Stomach (tissue), 9 donors: ENCODE data around the gene DPF3. TPM values are rescaled to one million over a fixed set of nuclear protein-coding genes. Genes with fewer than 3 reads are reported as not detected.
A peak's percentile ranks its signal among the peaks of the same experiment; 100 is the strongest.

Source experiments
- DNase-seq, 2 donors: peaks; one replicate each; pipeline versions ENCODE4 v3.0.0 to v3.0.0-alpha.2; 2013 to 2019
- H3K27ac ChIP-seq, 5 donors: fragments of 200-600 bp in 4 of 5; sonication (generic) in 4 of 5; one replicate each; pipeline ENCODE4 v1.5.1; 2013 to 2019; ENCODE audit warnings: mild to moderate bottlenecking in 1 of 5, moderate library complexity in 1 of 5
- H3K27me3 ChIP-seq, 3 donors: fragments of 200-600 bp; sonication (generic); one replicate each; pipeline ENCODE4 v1.5.1; 2017 to 2019; ENCODE audit warnings: mixed run types in 1 of 3
- H3K36me3 ChIP-seq, 4 donors: fragments of 200-600 bp; sonication (generic); 1 replicate in 3 of 4; 2 replicates in 1 of 4; pipeline ENCODE4 v1.5.1; 2016 to 2019
- H3K4me1 ChIP-seq, 4 donors: fragments of 200-600 bp; sonication (generic); one replicate each; pipeline ENCODE4 v1.5.1; 2016 to 2019
- H3K4me3 ChIP-seq, 4 donors: fragments of 200-600 bp; sonication (generic) in 3 of 4; one replicate each; pipeline ENCODE4 v1.5.1; 2016 to 2019; ENCODE audit warnings: mild to moderate bottlenecking in 1 of 4
- H3K9me3 ChIP-seq, 4 donors: fragments of 200-600 bp; sonication (generic); one replicate each; pipeline ENCODE4 v1.5.1; 2016 to 2019
- CTCF ChIP-seq, 7 experiments: fragments of 450-650 bp in 4 of 7; fragments of 200-600 bp in 3 of 7; sonication (generic) in 3 of 7; IDR thresholded peaks; one replicate each; pipeline ENCODE4 v1.5.1; 2016 to 2019; ENCODE audit warnings: antibody characterized with exemption in 7 of 7, control low read depth in 2 of 7, mild to moderate bottlenecking in 1 of 7
- EP300 ChIP-seq: sonication (generic); formaldehyde crosslinking; IDR thresholded peaks from one replicate; pipeline ENCODE4 v1.6.1; 2017; ENCODE audit warnings: antibody characterized with exemption
- POLR2A ChIP-seq, 4 donors: fragments of 450-650 bp; IDR thresholded peaks; one replicate each; pipeline ENCODE4 v1.6.1; 2016; ENCODE audit warnings: antibody characterized with exemption in 4 of 4, control low read depth in 2 of 4, mild to moderate bottlenecking in 1 of 4, moderate library complexity in 1 of 4
- POLR2AphosphoS5 ChIP-seq, 3 donors: sonication (generic); formaldehyde crosslinking; IDR thresholded peaks; one replicate each; pipeline ENCODE4 v1.6.1; 2016; ENCODE audit warnings: antibody characterized with exemption in 3 of 3
- WGBS, 5 donors: extraction: QIAGEN DNeasy Blood & Tissue Kit in 3 of 5; methylation state at CpG; one replicate each; pipeline versions ENCODE4 v1.1.5 to v1.1.7; 2013 to 2018; 5-methylcytosine and 5-hydroxymethylcytosine counted together
- intact Hi-C: fragments of 100-400 bp; cut with DNase I; formaldehyde crosslinking; loops from one replicate; pipeline ENCODE4 v1.15.1; 2023; ENCODE audit warnings: low total_unique reads
- polyA plus RNA-seq, 3 donors: library from polyadenylated mRNA; stranded (reverse); fragments of 200-250 nt; gene quantifications; one replicate each; pipeline ENCODE4 v1.2.3, GENCODE V29; 2013
- total RNA-seq, 5 donors: library from RNA; depleted of rRNA; stranded (reverse); fragments of >200 nt; gene quantifications; one replicate each; pipeline versions ENCODE4 v1.1.0 to v1.2.3, GENCODE V29; 2014 to 2016
- donor health status: healthy with polysubstance abuse.
- donor health status: Bipolar disorder and iron deficiency.
- donor health status: healthy.

The DPF3 gene
- total and polyA plus RNA-seq, 8 donors: 0.20 to 113 (median 3.7) TPM

GRCh38 chr14:72812292-72812851, 81.5 kb downstream of the DPF3 start:
- H3K27ac ChIP-seq: peak overlapping the region in 2 of 5 donors; percentile 28 to 63

GRCh38 chr14:72810201-72810600, 83.7 kb downstream of the DPF3 start:
- DNase-seq: peak in 1 of 2 donors; percentile 38
- 74 to 84% (median 77%) methylated on average over 7 to 8 of the region's 8 CpGs for WGBS, 5 donors
- Histone ChIP-seq H3K4me1 (peaks cover 0 to 9% (median 4%) of the 10 kb centered on the region in 4 donors), H3K4me3 (no peak overlapping the region), H3K27ac (no peak overlapping the region), H3K9me3 (no peaks in the 10 kb centered on the region), H3K27me3 (no peaks in the 10 kb centered on the region), H3K36me3 (no peaks in the 10 kb centered on the region)
- intact Hi-C loops: no loop called here
- TF ChIP-seq CTCF (IDR thresholded peaks at IDR 0.05) (no peak), POLR2A (IDR thresholded peaks at IDR 0.05) (no peak), POLR2AphosphoS5 (IDR thresholded peaks at IDR 0.05) (no peak), EP300 (no peak)

More at GRCh38 chr14:72812292-72812851, 81.5 kb downstream of the DPF3 start:
- TF ChIP-seq POLR2AphosphoS5 (IDR thresholded peaks at IDR 0.05) (no peak), POLR2A (IDR thresholded peaks at IDR 0.05) (no peak), EP300 (no peak), CTCF (IDR thresholded peaks at IDR 0.05) (no peak)
- WGBS, 5 donors: 55 to 61% (median 56%) methylated on average over 16 to 17 of the region's 17 CpGs
- Histone ChIP-seq H3K36me3 (no peaks in the 10 kb centered on the region), H3K27me3 (no peaks in the 10 kb centered on the region), H3K4me3 (no peak overlapping the region), H3K4me1 (peaks cover 0 to 9% (median 4%) of the 10 kb centered on the region in 4 donors), H3K9me3 (no peaks in the 10 kb centered on the region)
- intact Hi-C loops: no loop called here
- DNase-seq: peak; percentile 27 to 52

GRCh38 chr14:72809063-72809462, 84.8 kb downstream of the DPF3 start:
- TF ChIP-seq POLR2AphosphoS5 (IDR thresholded peaks at IDR 0.05) (no peak), CTCF (IDR thresholded peaks at IDR 0.05) (no peak), POLR2A (IDR thresholded peaks at IDR 0.05) (no peak), EP300 (no peak)
- WGBS, 5 donors: 66 to 77% (median 73%) methylated on average over 6 of the region's 6 CpGs
- no peak overlapping the region for H3K27ac ChIP-seq

GRCh38 chr14:72808564-72808963, 85.3 kb downstream of the DPF3 start:
- no peak for DNase-seq
- 75 to 92% (median 87%) methylated on average over 4 of the region's 4 CpGs for WGBS, 5 donors
- Histone ChIP-seq H3K27ac (no peak overlapping the region), H3K27me3 (no peaks in the 10 kb centered on the region), H3K4me1 (peaks cover 0 to 9% (median 4%) of the 10 kb centered on the region in 4 donors), H3K9me3 (no peaks in the 10 kb centered on the region), H3K36me3 (no peaks in the 10 kb centered on the region), H3K4me3 (no peak overlapping the region)
- TF ChIP-seq EP300 (no peak), CTCF (IDR thresholded peaks at IDR 0.05) (no peak), POLR2A (IDR thresholded peaks at IDR 0.05) (no peak), POLR2AphosphoS5 (IDR thresholded peaks at IDR 0.05) (no peak)
- intact Hi-C loops: no loop called here

More at GRCh38 chr14:72809063-72809462, 84.8 kb downstream of the DPF3 start:
- no peaks in the 10 kb centered on the region for H3K27me3 ChIP-seq
- no peaks in the 10 kb centered on the region for H3K36me3 ChIP-seq
- intact Hi-C loops: no loop called here
- DNase-seq: no peak
- H3K9me3 ChIP-seq: no peaks in the 10 kb centered on the region
- H3K4me1 ChIP-seq: peaks cover 0 to 9% (median 4%) of the 10 kb centered on the region in 4 donors
- no peak overlapping the region for H3K4me3 ChIP-seq
